Progenitor cell of endocrine pancreas (in vitro differentiated cells): ENCODE results near the gene UNC50. TPM values are rescaled to one million over a fixed set of nuclear protein-coding genes. Genes with fewer than 3 reads are reported as not detected.
A peak's percentile ranks its signal among the peaks of the same experiment; 100 is the strongest.

ENCODE experiments used
- DNase-seq: peaks from one replicate; pipeline ENCODE4 v3.0.0; 2021; ENCODE audit warnings: low spot score; ENCODE audit not compliant: unreplicated experiment
- H3K27ac Mint-ChIP-seq: 2 replicates; pipeline ENCODE4 v1.8.0; 2021; ENCODE audit warnings: mild to moderate bottlenecking, moderate library complexity, mixed read lengths
- H3K27me3 Mint-ChIP-seq: 2 replicates; pipeline ENCODE4 v1.8.0; 2021; ENCODE audit warnings: mixed read lengths
- H3K36me3 Mint-ChIP-seq: 2 replicates; pipeline ENCODE4 v1.8.0; 2022; ENCODE audit warnings: mixed read lengths; ENCODE audit not compliant: insufficient read depth
- H3K4me1 Mint-ChIP-seq: 2 replicates; pipeline ENCODE4 v1.8.0; 2021; ENCODE audit warnings: low read depth, mixed read lengths
- H3K4me3 Mint-ChIP-seq: 2 replicates; pipeline ENCODE4 v1.8.0; 2021; ENCODE audit warnings: low read depth, mild to moderate bottlenecking, moderate library complexity, mixed read lengths
- H3K9me3 Mint-ChIP-seq: 2 replicates; pipeline ENCODE4 v1.8.0; 2021; ENCODE audit warnings: low read depth, mixed read lengths
- CTCF ChIP-seq: fragments of 200-600 bp; sonication (generic); IDR thresholded peaks from one replicate; pipeline ENCODE4 v1.5.0; 2021; ENCODE audit warnings: antibody characterized with exemption, mild to moderate bottlenecking; ENCODE audit not compliant: unreplicated experiment
- total RNA-seq: library from RNA; stranded (reverse); gene quantifications from 2 replicates; pipeline ENCODE4 v1.2.1, GENCODE V29; 2021

Gene UNC50
- total RNA-seq, 1 donor from 2014 or later: 39.3 TPM

- TF ChIP-seq CTCF: peak; percentile 29
- no peaks in the 10 kb centered on the region for H3K4me1 Mint-ChIP-seq
- H3K9me3 Mint-ChIP-seq: no peaks in the 10 kb centered on the region
- DNase-seq: no peak
- peaks cover 8% of the 10 kb centered on the region for H3K36me3 Mint-ChIP-seq
- H3K4me3 Mint-ChIP-seq: no peak overlapping the region
- no peak overlapping the region for H3K27ac Mint-ChIP-seq
- H3K27me3 Mint-ChIP-seq: no peaks in the 10 kb centered on the region
Measured at GRCh38 chr2:98577313-98577712, 31.1 kb upstream of the UNC50 start.

- no peak for DNase-seq
- Mint-ChIP-seq H3K27me3 (no peaks in the 10 kb centered on the region), H3K27ac (no peak overlapping the region), H3K9me3 (no peaks in the 10 kb centered on the region), H3K36me3 (peaks cover 8% of the 10 kb centered on the region), H3K4me3 (no peak overlapping the region), H3K4me1 (no peaks in the 10 kb centered on the region)
- no peak for TF ChIP-seq CTCF
Measured at GRCh38 chr2:98578231-98578630, 30.2 kb upstream of the UNC50 start.

GRCh38 chr2:98579926-98580325, 28.5 kb upstream of the UNC50 start:
- no peaks in the 10 kb centered on the region for H3K9me3 Mint-ChIP-seq
- no peak overlapping the region for H3K4me3 Mint-ChIP-seq
- H3K4me1 Mint-ChIP-seq: peaks cover 5% of the 10 kb centered on the region
- peaks cover 4% of the 10 kb centered on the region for H3K36me3 Mint-ChIP-seq
- no peak for TF ChIP-seq CTCF
- DNase-seq: no peak
- H3K27ac Mint-ChIP-seq: no peak overlapping the region
- H3K27me3 Mint-ChIP-seq: no peaks in the 10 kb centered on the region

- H3K4me1 Mint-ChIP-seq: peaks cover 5% of the 10 kb centered on the region
- peaks cover 2% of the 10 kb centered on the region for H3K36me3 Mint-ChIP-seq
- H3K4me3 Mint-ChIP-seq: no peak overlapping the region
- no peaks in the 10 kb centered on the region for H3K27me3 Mint-ChIP-seq
- no peaks in the 10 kb centered on the region for H3K9me3 Mint-ChIP-seq
- no peak for TF ChIP-seq CTCF
- H3K27ac Mint-ChIP-seq: no peak overlapping the region
- no peak for DNase-seq
Measured at GRCh38 chr2:98580656-98581284, 27.6 kb upstream of the UNC50 start.

- H3K27me3 Mint-ChIP-seq: no peaks in the 10 kb centered on the region
- H3K27ac Mint-ChIP-seq: no peak overlapping the region
- no peak overlapping the region for H3K4me3 Mint-ChIP-seq
- no peaks in the 10 kb centered on the region for H3K9me3 Mint-ChIP-seq
- TF ChIP-seq CTCF: no peak
- peaks cover 5% of the 10 kb centered on the region for H3K4me1 Mint-ChIP-seq
- DNase-seq: no peak
- H3K36me3 Mint-ChIP-seq: peaks cover 4% of the 10 kb centered on the region
Measured at GRCh38 chr2:98582523-98582922, 25.9 kb upstream of the UNC50 start.
